Measurements from ENCODE around the gene CHID1.
A peak's percentile ranks its signal among the peaks of the same experiment; 100 is the strongest.

The CHID1 gene

GRCh38 chr11:921921-922678 lies 11.5 kb upstream of the CHID1 start:
- H3K4me3 ChIP-seq (ENCODE audit: low read length), result no peak overlapping the region
- peaks cover 4% of the 10 kb centered on the region; the same call in 1 of the 2 replicates for H3K4me1 ChIP-seq (ENCODE audit: insufficient read depth, low read length)
- WGBS, result 85% methylated on average over 15 of the region's 15 CpGs
- no peaks in the 10 kb centered on the region for H3K27me3 ChIP-seq (ENCODE audit: insufficient read depth, low read length)
- H3K27ac ChIP-seq (ENCODE audit: low read depth, low read length), result no peak overlapping the region
- H3K36me3 ChIP-seq (ENCODE audit: insufficient read depth, low read length), result peaks cover 2% of the 10 kb centered on the region; the same call in 1 of the 2 replicates
- no peak overlapping the region for H3K9ac ChIP-seq (ENCODE audit: low read depth, low read length)
- H3K9me3 ChIP-seq (ENCODE audit: insufficient read depth, low read depth, low read length), result no peaks in the 10 kb centered on the region

GRCh38 chr11:917426-917825 lies 6.8 kb upstream of the CHID1 start:
- no peak overlapping the region for H3K27ac ChIP-seq (ENCODE audit: low read depth, low read length)
- no peak overlapping the region for H3K9ac ChIP-seq (ENCODE audit: low read depth, low read length)
- whole genome bisulfite sequencing, result 94% methylated on average over 8 of the region's 8 CpGs
- no peaks in the 10 kb centered on the region for H3K36me3 ChIP-seq (ENCODE audit: insufficient read depth, low read length)
- H3K4me1 ChIP-seq (ENCODE audit: insufficient read depth, low read length), result no peaks in the 10 kb centered on the region
- no peaks in the 10 kb centered on the region for H3K27me3 ChIP-seq (ENCODE audit: insufficient read depth, low read length)
- no peak overlapping the region for H3K4me3 ChIP-seq (ENCODE audit: low read length)
- no peaks in the 10 kb centered on the region for H3K9me3 ChIP-seq (ENCODE audit: insufficient read depth, low read depth, low read length)

- 91% methylated on average over 21 of the region's 21 CpGs for WGBS
- Histone ChIP-seq H3K27me3 (ENCODE audit: insufficient read depth, low read length) (no peaks in the 10 kb centered on the region), H3K27ac (ENCODE audit: low read depth, low read length) (no peak overlapping the region), H3K9ac (ENCODE audit: low read depth, low read length) (no peak overlapping the region), H3K36me3 (ENCODE audit: insufficient read depth, low read length) (no peaks in the 10 kb centered on the region), H3K9me3 (ENCODE audit: insufficient read depth, low read depth, low read length) (no peaks in the 10 kb centered on the region), H3K4me3 (ENCODE audit: low read length) (no peak overlapping the region), H3K4me1 (ENCODE audit: insufficient read depth, low read length) (no peaks in the 10 kb centered on the region)
These were observed 4.3 kb upstream of the CHID1 start for GRCh38 chr11:914747-915501.

GRCh38 chr11:914204-914603 lies 3.6 kb upstream of the CHID1 start:
- Histone ChIP-seq H3K9ac (ENCODE audit: low read depth, low read length) (no peak overlapping the region), H3K9me3 (ENCODE audit: insufficient read depth, low read depth, low read length) (no peaks in the 10 kb centered on the region), H3K4me3 (ENCODE audit: low read length) (no peak overlapping the region), H3K27me3 (ENCODE audit: insufficient read depth, low read length) (no peaks in the 10 kb centered on the region), H3K36me3 (ENCODE audit: insufficient read depth, low read length) (0 out of 2 replicates have a peak, but pooled peaks cover 3% of the 10 kb centered on the region), H3K27ac (ENCODE audit: low read depth, low read length) (no peak overlapping the region), H3K4me1 (ENCODE audit: insufficient read depth, low read length) (no peaks in the 10 kb centered on the region)
- WGBS, result 90% methylated on average over 5 of the region's 5 CpGs

- no peak overlapping the region for H3K4me3 ChIP-seq (ENCODE audit: low read length)
- no peak overlapping the region for H3K27ac ChIP-seq (ENCODE audit: low read depth, low read length)
- no peaks in the 10 kb centered on the region for H3K9me3 ChIP-seq (ENCODE audit: insufficient read depth, low read depth, low read length)
- H3K27me3 ChIP-seq (ENCODE audit: insufficient read depth, low read length), result no peaks in the 10 kb centered on the region
- WGBS, result 92% methylated on average over 4 of the region's 4 CpGs
- 0 out of 2 replicates have a peak, but pooled peaks cover 4% of the 10 kb centered on the region for H3K36me3 ChIP-seq (ENCODE audit: insufficient read depth, low read length)
- H3K4me1 ChIP-seq (ENCODE audit: insufficient read depth, low read length), result no peaks in the 10 kb centered on the region
- H3K9ac ChIP-seq (ENCODE audit: low read depth, low read length), result no peak overlapping the region
These were observed 2.4 kb upstream of the CHID1 start for GRCh38 chr11:913043-913442.

- Histone ChIP-seq H3K9me3 (ENCODE audit: insufficient read depth, low read depth, low read length) (no peaks in the 10 kb centered on the region), H3K27ac (ENCODE audit: low read depth, low read length) (no peak overlapping the region), H3K36me3 (ENCODE audit: insufficient read depth, low read length) (peaks cover 10% of the 10 kb centered on the region; the same call in 1 of the 2 replicates), H3K9ac (ENCODE audit: low read depth, low read length) (no peak overlapping the region), H3K4me3 (ENCODE audit: low read length) (no peak overlapping the region), H3K4me1 (ENCODE audit: insufficient read depth, low read length) (no peaks in the 10 kb centered on the region), H3K27me3 (ENCODE audit: insufficient read depth, low read length) (no peaks in the 10 kb centered on the region)
- WGBS, result 94% methylated on average over 14 of the region's 14 CpGs
These were observed 1.7 kb upstream of the CHID1 start for GRCh38 chr11:912266-912665.

GRCh38 chr11:911890-912219 lies 1.2 kb upstream of the CHID1 start:
- 95% methylated on average over 11 of the region's 11 CpGs for WGBS
- Histone ChIP-seq H3K4me3 (ENCODE audit: low read length) (peak overlapping the region; percentile 92), H3K9me3 (ENCODE audit: insufficient read depth, low read depth, low read length) (no peaks in the 10 kb centered on the region), H3K27me3 (ENCODE audit: insufficient read depth, low read length) (no peaks in the 10 kb centered on the region), H3K9ac (ENCODE audit: low read depth, low read length) (no peak overlapping the region), H3K27ac (ENCODE audit: low read depth, low read length) (no peak overlapping the region; the same call in 1 of the 2 replicates), H3K4me1 (ENCODE audit: insufficient read depth, low read length) (no peaks in the 10 kb centered on the region), H3K36me3 (ENCODE audit: insufficient read depth, low read length) (peaks cover 11% of the 10 kb centered on the region)

GRCh38 chr11:911031-911889 lies 650 bp upstream of the CHID1 start:
- peaks cover 16% of the 10 kb centered on the region for H3K36me3 ChIP-seq (ENCODE audit: insufficient read depth, low read length)
- peak overlapping the region; percentile 92 for H3K4me3 ChIP-seq (ENCODE audit: low read length)
- WGBS, result 6% methylated on average over 68 of the region's 68 CpGs
- no peaks in the 10 kb centered on the region for H3K4me1 ChIP-seq (ENCODE audit: insufficient read depth, low read length)
- H3K9ac ChIP-seq (ENCODE audit: low read depth, low read length), result peak overlapping the region; percentile 95
- H3K27me3 ChIP-seq (ENCODE audit: insufficient read depth, low read length), result no peaks in the 10 kb centered on the region
- H3K27ac ChIP-seq (ENCODE audit: low read depth, low read length), result peak overlapping the region; percentile 96
- H3K9me3 ChIP-seq (ENCODE audit: insufficient read depth, low read depth, low read length), result no peaks in the 10 kb centered on the region

GRCh38 chr11:910044-910588 lies 494 bp downstream of the CHID1 start:
- Histone ChIP-seq H3K4me3 (ENCODE audit: low read length) (peak overlapping the region; percentile 92), H3K27ac (ENCODE audit: low read depth, low read length) (no peak overlapping the region), H3K4me1 (ENCODE audit: insufficient read depth, low read length) (no peaks in the 10 kb centered on the region)

GRCh38 chr11:909406-909805 lies 1.2 kb downstream of the CHID1 start:
- H3K27ac ChIP-seq (ENCODE audit: low read depth, low read length), result no peak overlapping the region
- H3K9ac ChIP-seq (ENCODE audit: low read depth, low read length), result no peak overlapping the region
- 95% methylated on average over 11 of the region's 11 CpGs for WGBS
- H3K36me3 ChIP-seq (ENCODE audit: insufficient read depth, low read length), result peaks cover 28% of the 10 kb centered on the region
- H3K27me3 ChIP-seq (ENCODE audit: insufficient read depth, low read length), result no peaks in the 10 kb centered on the region
- no peaks in the 10 kb centered on the region for H3K4me1 ChIP-seq (ENCODE audit: insufficient read depth, low read length)
- no peaks in the 10 kb centered on the region for H3K9me3 ChIP-seq (ENCODE audit: insufficient read depth, low read depth, low read length)
- H3K4me3 ChIP-seq (ENCODE audit: low read length), result peak overlapping the region; percentile 92; the same call in 1 of the 2 replicates

More at GRCh38 chr11:910044-910588, 494 bp downstream of the CHID1 start:
- WGBS, result 4% methylated on average over 38 of the region's 38 CpGs
- Histone ChIP-seq H3K9me3 (ENCODE audit: insufficient read depth, low read depth, low read length) (no peaks in the 10 kb centered on the region), H3K36me3 (ENCODE audit: insufficient read depth, low read length) (peaks cover 20% of the 10 kb centered on the region), H3K27me3 (ENCODE audit: insufficient read depth, low read length) (no peaks in the 10 kb centered on the region), H3K9ac (ENCODE audit: low read depth, low read length) (peak overlapping the region; percentile 84)

Measured in HUES64 (cell line).